Amniotic epithelial cell (primary cell): ENCODE measurements around the gene PRLR.
A peak's percentile ranks its signal among the peaks of the same experiment; 100 is the strongest.
"Not testable (repeated sequence)": the region's sequence is repeated elsewhere in the genome, so short reads cannot be mapped to it uniquely, and the experiment has no call there.

ENCODE experiments used
- DNase-seq: peaks from one replicate; pipeline ENCODE4 v3.0.0-alpha.2; 2010; ENCODE audit warnings: low read depth

Gene PRLR

DNA sequence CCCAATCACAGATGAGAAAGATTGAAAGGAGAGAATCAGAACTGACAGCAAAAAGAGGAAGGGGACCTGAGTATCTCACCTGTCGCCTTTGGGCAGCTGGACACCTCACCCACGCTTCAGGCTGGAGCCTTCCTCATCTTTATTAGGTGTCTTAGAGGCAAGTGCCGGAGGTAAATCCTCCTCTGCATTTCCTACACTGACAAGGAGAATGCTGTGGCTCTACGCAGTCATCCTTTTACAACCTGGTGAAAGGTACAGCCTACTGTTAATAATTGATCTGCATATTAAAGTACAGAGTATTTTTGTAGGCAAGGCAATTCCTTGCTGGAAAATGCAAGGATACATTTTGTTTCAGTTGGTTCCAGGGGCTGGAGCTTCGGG is 34.8 kb downstream of the PRLR start:
- DNase-seq = no peak

DNA sequence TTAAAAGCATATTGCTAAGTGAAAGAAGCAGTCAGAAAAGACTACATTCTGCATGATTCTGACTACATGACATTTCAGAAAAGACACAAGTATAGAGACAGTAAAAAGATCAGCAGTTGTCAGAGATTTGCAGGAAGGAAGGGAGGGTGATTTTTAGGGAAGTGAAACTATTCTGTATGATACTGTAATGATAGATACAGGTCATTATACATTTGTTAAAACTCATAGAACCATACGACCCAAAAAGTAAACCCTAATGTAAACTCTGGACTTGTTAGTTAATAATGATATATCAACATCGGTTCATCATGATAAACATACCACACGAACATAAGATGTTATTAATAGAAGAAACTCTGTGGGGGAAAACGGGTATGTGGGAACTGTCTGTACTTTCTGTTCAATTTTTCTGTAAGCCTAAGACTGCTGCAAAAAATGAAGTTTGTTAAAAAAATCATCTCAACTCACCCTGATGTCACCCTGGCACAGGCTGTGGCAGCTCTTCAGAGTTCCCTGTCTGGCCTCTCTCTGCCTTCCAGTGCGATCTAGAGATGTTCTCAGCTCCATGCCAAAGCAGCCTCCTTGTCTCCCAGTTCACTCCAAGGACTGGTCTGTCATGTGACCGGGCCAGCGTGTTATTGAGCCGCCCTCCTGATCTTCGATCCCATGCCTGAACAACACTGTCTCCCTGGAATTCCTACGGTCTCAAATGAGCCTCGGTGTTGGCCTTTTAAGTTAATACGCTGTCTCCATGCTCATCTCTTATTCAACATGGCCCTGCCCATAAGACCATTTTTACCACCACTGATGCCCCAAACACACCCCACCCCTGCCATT is 35.4 kb downstream of the PRLR start:
- DNase-seq = no peak

DNA sequence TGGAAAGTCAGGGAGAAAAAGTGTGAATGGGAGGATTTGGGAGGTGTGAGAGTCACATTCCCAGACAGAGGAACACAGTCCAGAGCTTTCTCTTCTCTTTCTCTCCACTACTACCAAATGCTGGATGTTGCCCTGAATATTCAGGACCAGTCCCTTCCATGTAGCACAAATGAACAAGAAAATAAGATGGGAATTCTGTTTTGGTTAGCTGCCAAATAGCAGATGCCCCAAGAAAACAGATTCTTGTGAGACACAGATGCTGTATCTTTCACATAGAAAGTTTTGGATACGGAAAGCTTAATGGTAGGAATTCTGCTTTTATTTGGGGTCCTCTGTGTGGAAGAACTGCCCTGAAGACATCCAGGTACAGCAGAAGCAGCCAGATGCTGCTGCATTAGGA is 37.8 kb downstream of the PRLR start:
- DNase-seq = no peak

DNA sequence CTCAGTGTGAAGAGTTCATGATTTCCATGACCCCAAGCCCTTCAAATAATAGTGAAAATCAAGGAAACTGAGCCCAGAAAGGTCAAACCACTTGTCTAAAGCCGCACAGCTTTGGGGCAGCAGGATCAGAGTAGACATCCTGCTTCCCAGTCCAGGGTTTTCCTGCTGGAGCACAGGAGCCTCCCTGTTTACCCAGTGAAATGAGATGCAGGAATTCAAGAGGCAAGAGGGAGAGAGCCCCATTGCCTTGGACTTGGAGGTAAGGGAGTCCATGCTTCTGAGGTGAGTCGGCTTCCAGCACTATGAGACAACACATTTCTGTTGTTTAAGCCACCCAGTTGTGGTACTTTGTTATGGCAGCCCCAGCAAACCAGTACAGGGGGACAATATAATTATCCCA is 40.5 kb downstream of the PRLR start:
- DNase-seq = not testable (repeated sequence)

DNA sequence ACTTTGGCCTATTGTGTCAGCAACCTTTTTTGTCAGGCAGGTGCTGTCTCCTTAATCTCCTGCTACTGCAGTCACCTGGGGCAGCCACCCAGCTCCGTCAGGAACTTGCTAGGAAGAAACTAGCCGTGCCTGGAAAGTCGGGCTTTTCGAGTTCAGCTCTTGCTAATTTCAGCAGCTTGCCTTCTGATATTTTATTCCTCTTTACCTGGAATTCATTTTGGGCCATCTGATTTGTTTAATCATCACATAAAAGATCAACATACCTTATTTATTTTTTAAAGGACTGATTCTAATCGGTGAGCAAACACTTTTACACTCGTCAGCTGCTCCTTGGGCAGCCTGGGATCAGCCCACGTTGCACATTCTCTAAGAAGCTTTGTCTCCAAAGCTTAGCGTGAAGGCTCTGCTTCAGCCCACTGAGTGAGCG is 42.2 kb downstream of the PRLR start:
- no peak for DNase-seq

DNA sequence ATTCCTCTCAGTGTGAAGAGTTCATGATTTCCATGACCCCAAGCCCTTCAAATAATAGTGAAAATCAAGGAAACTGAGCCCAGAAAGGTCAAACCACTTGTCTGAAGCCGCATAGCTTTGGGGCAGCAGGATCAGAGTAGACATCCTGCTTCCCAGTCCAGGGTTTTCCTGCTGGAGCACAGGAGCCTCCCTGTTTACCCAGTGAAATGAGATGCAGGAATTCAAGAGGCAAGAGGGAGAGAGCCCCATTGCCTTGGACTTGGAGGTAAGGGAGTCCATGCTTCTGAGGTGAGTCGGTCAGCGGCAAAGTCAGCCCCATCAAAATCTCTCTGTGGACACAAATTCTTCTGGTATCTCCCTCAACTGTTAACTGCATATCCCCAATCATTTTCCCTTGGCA is 42.7 kb downstream of the PRLR start:
- not testable (repeated sequence) for DNase-seq

DNA sequence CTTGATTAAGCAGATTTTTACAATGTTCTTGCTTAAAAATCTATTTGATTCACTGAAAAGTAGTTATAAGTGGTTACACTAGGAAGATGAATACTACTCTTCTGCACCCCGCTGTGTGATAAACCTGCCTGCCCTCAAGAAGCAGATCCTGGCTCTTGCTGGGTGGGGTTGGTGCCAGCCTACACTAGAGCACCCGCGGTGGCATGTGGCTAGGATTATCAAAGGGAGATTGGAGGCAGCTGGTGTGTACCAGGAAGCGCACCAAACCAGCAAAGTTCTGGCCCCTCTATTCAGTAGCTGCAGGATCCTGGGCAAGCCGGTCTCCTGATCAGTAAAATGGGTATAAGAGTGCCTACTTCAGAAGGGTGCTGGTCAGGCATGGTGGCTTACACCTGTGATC is 43.5 kb downstream of the PRLR start:
- DNase-seq = no peak

DNA sequence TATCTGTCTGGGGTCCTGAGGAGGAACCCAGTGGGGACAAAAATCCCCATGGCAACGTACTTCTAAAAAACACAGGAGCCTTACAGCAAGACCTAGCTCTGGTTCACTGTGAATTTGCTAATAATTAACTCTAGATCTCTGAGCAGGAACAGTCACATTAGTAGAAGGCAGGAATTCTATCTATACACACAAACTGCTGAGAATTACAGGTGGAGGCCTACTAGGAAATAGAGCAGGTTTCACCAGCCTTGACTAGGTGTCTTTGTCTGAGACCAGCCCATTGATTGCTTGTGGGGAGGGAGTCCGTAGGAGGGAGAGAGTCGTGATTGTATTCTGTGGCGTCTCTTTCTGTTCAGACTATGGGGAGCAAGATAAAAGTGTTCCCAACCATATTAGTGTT is 44.8 kb downstream of the PRLR start:
- no peak for DNase-seq

DNA sequence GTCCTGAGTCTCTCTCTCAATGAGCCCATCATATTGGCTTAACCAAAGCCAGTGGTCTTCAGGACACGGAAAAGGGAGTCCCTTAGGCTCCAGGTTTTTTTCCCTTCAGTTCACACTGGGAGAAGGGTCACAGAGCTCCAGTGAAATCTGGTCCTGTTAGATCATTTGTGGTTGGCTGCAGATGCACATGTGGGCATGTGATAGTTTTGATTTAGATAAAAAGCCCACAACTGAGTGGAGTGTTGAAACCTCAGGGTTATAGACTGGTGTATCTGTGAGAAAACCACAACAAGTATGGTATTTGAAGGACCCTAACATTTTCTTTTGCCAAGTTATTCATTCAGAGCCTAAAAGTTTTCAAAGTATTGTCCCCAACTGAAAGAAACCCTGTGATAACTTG is 46.7 kb downstream of the PRLR start:
- DNase-seq = peak; percentile 41

DNA sequence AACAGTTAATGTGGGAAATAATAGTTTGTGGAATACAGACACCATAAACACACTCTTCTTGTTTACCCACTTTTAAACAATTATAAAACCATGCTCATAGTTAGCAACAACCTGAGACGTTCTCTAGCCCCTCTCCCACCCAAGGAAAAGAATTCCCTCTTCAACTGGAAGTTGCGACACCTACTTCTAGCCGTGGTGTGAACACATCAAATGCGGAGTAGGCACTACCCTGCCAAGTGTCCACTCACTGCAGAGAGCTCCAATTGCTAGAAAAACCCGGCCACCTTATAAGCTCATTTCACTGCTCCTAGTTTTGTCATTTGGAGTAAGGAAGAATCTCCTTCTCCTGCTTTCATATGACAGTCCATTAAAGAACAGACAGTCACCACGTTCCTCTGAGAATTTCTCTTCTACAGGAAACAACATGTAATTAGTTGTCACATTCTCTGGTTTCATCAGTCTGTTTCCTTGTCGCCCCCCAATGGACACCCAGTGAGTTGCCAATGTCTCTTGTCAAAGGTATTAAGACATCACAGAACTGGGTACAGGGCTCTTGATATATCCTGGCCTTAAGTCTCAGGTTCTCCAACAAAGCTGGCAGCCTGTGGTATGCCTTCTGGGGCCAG is 47.3 kb downstream of the PRLR start:
- peak; percentile 45 for DNase-seq

DNA sequence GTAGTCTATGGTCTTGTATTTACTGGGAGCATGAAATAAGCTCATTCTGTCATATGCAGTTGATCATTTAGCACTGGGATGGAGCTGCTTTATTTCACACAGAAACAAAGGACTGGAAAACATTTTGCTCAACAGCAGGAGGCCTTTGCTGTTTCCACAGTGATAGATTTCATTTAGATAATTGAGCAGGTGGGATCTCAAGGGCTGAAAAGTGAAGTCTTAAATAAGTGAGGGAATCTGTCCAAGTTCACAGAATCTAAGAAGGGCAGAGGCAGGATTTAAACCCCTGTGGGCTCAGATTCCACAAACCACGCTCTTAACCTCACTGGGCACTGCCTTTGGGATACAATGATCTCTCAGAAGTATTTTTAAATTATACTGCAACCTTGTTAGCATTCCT is 47.8 kb downstream of the PRLR start:
- no peak for DNase-seq

DNA sequence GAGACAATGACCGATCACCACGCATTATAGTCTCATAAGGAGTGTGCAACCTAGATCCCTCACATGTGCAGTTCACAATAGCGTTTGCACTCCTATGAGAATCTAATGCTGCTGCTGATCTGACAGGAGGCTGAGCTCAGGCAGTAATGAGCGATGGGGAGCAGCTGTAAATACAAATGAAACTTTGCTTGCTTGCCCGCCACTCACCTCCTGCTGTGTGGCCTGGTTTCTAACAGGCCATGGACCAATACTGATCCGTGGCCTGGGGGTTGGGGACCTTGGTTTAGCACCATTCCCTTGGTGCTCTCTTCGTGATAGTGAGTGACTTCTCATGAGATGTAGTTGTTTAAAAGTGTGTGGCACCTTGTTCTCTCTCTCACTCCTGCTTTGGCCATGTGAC is 50.2 kb downstream of the PRLR start:
- no peak for DNase-seq

DNA sequence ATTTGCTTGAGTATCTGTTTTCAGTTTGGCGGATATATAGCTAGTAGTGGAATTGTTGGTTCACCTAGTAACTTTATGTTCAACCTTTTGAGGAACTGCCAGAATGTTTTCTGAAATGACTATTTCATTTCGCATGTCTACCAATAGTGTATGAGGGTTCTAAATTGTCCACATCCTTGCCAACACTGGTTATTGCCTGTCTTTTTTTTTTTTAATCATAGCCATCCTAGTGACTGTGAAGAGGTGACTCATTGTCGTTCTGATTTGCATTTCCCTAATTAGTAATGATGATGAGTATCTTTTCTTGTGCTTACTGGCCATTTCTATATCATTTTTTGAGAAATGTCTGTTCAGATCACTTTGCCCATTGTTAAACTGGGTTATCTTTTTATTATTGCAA is 52.5 kb downstream of the PRLR start:
- DNase-seq = no peak

DNA sequence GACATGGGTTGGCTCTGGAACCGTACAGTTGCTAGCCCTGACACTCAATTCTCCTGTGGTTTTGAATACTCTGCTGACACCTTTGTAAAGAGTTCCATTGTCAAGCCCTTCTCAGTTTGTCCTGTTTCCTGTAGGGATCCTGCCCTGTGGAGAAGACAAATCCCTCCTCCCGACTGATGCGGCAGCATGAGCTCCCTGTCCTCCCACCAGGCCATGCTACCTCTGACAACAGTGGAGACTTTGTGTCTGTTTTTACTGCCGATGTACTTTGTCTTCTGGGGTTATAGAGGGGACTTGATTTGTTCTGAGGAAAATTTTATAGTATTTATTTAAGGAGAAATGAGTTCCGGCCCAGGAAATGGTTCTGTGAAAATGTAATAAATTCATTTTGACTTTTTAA is 57.8 kb downstream of the PRLR start:
- DNase-seq = no peak

DNA sequence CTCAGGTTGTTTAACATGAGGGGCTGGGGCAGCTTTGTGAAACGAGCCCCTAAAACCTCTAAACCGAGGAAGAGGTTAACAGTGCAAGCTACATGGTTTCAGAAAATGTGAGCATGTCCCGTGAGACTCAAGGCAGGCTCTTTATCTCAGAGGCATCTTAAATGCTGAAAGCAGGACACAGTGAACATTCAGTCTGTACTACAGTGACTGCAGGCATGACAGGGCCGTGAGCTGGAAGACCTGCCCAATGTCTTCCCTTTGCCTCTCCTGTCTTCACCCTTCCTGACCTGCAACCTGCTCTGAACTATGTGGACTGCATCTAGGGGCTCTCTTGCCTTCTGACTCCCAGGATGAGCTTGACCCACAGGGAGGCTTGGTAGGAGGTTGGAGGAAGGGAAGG is 58.3 kb downstream of the PRLR start:
- DNase-seq = no peak

DNA sequence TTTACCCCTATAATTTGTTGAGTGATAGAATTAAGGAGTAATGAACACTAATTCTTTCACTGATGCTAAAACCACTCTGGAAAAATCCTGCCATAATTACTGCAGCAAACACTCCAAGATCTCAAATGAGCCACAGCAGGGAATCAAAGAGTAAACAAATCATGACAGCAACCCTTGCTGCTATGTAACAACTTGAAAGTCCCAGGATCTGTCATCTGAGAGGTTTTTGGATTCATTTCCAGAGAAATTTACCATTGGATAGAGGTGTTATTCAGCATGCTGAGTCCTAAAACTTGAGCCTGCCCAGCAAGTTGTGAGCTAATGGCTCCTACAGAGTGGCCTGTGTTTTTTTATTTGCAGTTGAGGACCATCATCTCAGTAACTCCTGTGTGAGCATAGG is 59.2 kb downstream of the PRLR start:
- no peak for DNase-seq

DNA sequence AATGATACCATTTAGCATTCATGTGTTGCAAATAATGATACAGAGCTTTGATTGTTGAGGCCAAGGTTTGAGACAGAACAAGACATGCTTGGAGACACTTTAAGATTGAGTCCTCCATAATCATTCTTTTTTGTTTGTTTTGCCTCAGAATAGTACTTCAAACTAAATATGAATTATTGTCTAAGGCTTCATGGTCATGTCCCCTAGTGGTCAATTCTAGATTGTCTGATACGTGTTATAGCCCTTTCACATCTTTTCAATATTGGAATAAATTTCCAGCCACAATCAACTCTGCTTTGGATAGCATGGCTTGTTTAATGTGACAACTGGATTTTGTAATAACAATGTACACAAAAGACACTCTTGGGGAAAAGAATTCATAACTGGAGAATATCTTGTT is 64.2 kb downstream of the PRLR start:
- DNase-seq = no peak

DNA sequence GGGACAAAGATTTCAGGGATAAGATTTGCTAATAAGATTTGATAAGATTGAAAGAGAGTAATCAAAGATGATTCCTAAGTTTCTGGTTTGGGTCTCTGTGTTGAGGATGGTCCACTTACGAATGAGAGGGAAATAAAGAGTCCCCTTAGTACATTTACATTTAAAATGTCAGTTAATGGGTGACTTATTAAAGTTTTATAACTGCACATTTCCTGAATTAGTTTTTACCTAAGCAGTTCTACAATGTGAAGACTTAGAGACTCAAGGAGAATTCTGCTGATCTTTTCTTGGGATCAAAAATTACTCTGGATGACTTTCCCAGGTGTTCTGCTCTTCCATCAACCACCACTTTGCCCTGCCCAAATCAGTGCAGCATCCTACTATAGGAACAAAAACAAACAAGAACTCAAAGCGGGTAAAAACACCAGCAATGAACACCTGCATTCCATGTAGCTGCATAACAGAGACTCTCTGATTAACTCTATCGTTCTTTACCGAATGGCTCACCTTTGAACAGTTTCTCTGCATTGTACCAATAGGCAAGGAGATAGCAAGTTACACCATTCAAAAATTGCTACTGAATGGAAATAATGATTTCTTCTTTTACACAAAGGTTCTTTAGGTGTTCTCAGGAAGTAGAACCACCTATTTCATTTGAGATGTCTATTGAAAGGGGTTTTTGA is 65.3 kb downstream of the PRLR start:
- no peak for DNase-seq

DNA sequence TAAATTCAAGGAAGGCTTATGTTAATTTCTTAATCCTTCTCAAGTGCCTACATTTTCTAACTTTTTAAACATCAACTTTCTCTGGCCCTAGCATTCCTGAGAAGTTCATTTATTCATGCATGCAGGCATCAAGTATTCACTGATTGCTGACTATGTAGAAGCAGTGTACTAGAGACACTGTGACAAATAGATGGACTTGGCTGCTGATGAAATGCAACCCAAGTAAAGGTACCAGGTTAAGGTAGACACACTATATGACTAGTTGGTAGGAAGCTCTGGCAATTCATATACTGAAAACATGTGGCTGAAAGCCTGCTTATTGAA is 66.6 kb downstream of the PRLR start:
- no peak for DNase-seq

DNA sequence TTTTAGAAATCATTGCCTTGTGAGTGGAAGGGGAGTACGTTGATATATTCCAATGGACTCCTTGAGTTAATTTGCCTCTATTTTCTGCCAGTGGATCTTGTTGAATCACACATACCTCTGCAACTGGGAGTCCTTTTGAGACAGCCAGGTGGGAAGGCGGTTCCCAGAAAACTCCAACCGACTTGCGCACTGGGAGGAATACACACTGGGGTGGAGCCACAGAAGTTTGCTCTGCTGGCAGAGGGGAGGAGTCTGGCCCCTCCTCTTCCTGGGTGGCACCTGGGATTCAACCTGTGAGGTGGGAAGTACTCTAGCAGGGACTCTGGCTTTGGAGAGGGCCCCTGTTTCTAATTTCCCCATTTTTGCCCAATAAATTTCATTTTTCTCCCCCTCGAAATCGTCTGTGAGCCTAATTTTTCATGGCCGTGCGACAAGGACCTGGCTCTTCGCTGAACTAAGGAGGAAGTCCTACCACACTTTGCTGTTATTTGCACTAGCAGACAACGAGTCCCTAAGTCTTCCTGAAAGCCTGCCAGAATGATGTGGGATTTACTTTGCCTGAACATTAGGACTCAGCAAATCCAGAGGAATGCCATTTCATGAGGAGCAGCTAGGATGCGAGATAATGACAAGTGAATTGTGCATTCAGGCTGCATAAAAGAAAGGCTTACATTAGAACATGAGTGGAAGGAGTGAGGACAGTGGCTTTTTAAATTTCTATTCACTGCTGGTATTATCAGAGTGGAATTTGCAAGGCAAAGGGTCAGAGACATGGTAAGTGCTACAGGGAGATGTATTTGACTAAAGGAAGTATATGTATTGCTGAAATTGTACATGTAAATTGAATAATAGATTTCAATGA is 67.2 kb downstream of the PRLR start:
- DNase-seq = no peak

DNA sequence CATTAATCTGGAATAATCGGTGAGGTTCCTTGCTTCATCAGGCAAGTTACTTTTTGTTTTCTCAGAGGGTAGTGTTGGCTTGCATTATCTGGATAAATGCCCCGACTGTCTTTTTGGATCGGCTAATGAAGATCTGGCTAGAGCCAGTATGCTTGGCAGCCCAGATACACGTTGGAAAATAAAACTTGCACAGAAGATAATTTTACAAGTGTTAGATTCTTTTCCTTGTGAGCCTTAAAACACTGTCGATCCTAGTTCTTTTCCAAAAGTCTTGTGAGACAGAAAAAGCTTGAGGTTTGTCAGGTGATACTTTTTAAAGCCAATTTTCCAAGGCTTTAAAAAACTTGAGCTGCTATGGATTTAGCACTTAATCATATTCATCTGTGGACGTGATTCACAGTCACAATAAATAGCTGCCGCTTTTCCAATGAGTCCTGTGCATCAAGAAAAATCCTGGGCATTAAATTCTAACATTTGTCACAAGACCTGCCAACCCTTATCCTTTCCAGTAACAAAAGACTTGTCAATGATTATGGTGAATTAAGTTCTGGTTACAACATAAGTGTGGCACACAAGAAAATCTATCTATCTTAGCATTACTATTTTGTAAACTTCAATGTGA is 68.5 kb downstream of the PRLR start:
- no peak for DNase-seq

DNA sequence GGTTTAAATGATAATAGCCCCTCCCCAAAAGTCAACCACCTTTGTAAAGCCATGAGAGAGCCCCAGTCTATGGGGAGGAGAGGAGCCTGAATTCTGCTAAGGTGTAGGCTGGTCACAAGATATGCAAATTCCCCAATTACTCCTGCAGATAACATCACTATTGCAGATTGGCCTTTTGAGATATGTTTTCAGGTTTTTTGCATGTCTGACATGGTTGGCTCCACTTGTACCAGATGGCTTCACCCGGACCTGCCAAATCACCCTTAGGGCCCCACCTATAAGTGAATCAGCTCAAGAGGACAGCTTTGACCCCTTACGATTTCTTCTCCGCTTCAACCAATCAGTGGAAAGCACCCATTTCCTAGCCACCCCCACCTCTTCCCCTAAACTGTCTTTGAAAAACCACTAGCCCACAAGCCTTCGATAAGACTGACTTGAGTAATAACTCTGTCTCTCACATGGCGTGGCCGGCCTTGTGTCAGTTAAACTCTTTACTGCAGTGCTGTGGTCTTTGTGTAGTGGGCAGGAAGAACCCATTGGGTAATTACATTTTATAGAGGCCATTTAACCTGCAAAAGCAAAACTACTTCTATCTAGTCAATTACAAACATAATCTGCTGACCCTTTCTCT is 69.7 kb downstream of the PRLR start:
- DNase-seq = peak; percentile 46
